Keratinocyte (primary cell): ENCODE measurements around the gene QPRT. TPM values are rescaled to one million over a fixed set of nuclear protein-coding genes. Genes with fewer than 3 reads are reported as not detected.

Source experiments
- DNase-seq: peaks from one replicate; pipeline ENCODE4 v3.0.0-alpha.2; 2011; ENCODE audit warnings: low read depth, missing footprints, low spot score
- FAIRE-seq: peaks from 2 replicates; lab custom pipeline; 2011; peaks lifted over from hg19 to GRCh38; lab: Jason Lieb, UNC
- H2AFZ ChIP-seq: 2 replicates; pipeline ENCODE4 v1.6.0; 2012; ENCODE audit warnings: low read length, control low read depth, inconsistent platforms; ENCODE audit not compliant: control insufficient read depth
- H3K27ac ChIP-seq: 2 replicates; pipeline ENCODE4 v1.5.1; 2011; ENCODE audit warnings: low read length; ENCODE audit not compliant: control insufficient read depth, insufficient read depth
- H3K27me3 ChIP-seq: 3 replicates; pipeline ENCODE4 v1.6.0; 2011; ENCODE audit warnings: low read length; ENCODE audit not compliant: control insufficient read depth, insufficient read depth; ENCODE audit errors: extremely low read depth
- H3K36me3 ChIP-seq, 2 experiments: 2 replicates in 1 of 2; 3 replicates in 1 of 2; pipeline ENCODE4 v1.5.1; 2011; ENCODE audit warnings: low read length in 2 of 2, mild to moderate bottlenecking in 1 of 2; ENCODE audit not compliant: control insufficient read depth in 2 of 2, insufficient read depth in 2 of 2; ENCODE audit errors: extremely low read depth in 1 of 2
- H3K4me1 ChIP-seq: 3 replicates; pipeline ENCODE4 v1.5.1; 2011; ENCODE audit warnings: low read length; ENCODE audit not compliant: control insufficient read depth, insufficient read depth; ENCODE audit errors: extremely low read depth
- H3K4me2 ChIP-seq: 3 replicates; pipeline ENCODE4 v1.6.0; 2011; ENCODE audit warnings: low read depth, low read length; ENCODE audit not compliant: control insufficient read depth, insufficient read depth; ENCODE audit errors: extremely low read depth
- H3K4me3 ChIP-seq, 3 experiments: fragments of 200-600 bp in 1 of 3; sonication (generic) in 1 of 3; 2 replicates in 2 of 3; 3 replicates in 1 of 3; pipeline ENCODE4 v1.5.1; 2011 to 2016; ENCODE audit warnings: low read length in 3 of 3, mild to moderate bottlenecking in 3 of 3, control low read depth in 2 of 3, inconsistent platforms in 1 of 3, low read depth in 1 of 3, mixed read lengths in 1 of 3, mixed run types in 1 of 3, moderate library complexity in 1 of 3; ENCODE audit not compliant: control insufficient read depth in 2 of 3, insufficient read depth in 2 of 3; ENCODE audit errors: extremely low read depth in 1 of 3
- H3K79me2 ChIP-seq: 2 replicates; pipeline ENCODE4 v1.6.0; 2012; ENCODE audit warnings: low read length; ENCODE audit not compliant: control insufficient read depth, insufficient read depth
- H3K9ac ChIP-seq: 3 replicates; pipeline ENCODE4 v1.6.0; 2011; ENCODE audit warnings: low read length; ENCODE audit not compliant: control insufficient read depth, insufficient read depth; ENCODE audit errors: extremely low read depth
- H3K9me1 ChIP-seq: 3 replicates; pipeline ENCODE4 v1.6.0; 2011; ENCODE audit warnings: low read length; ENCODE audit not compliant: control insufficient read depth, insufficient read depth; ENCODE audit errors: extremely low read depth
- H3K9me3 ChIP-seq: 2 replicates; pipeline ENCODE4 v1.5.1; 2012; ENCODE audit warnings: low read depth, low read length; ENCODE audit not compliant: control insufficient read depth
- H4K20me1 ChIP-seq: 3 replicates; pipeline ENCODE4 v1.6.0; 2011; ENCODE audit warnings: low read length; ENCODE audit not compliant: control insufficient read depth, insufficient read depth; ENCODE audit errors: extremely low read depth
- CTCF ChIP-seq, 3 experiments: IDR thresholded peaks in 1 of 3; conservative IDR thresholded peaks in 1 of 3; optimal IDR thresholded peaks in 1 of 3; 2 replicates in 2 of 3; 3 replicates in 1 of 3; pipeline versions ENCODE3 to v1.5.1; 2011; ENCODE audit warnings: low read length in 3 of 3, mild to moderate bottlenecking in 3 of 3, moderate library complexity in 2 of 3, control low read depth in 1 of 3, inconsistent platforms in 1 of 3; ENCODE audit not compliant: insufficient read depth in 2 of 3; ENCODE audit errors: extremely low read depth in 1 of 3
- EZH2 ChIP-seq: IDR thresholded peaks from one replicate; pipeline ENCODE4 v1.6.1; 2012; ENCODE audit warnings: inconsistent platforms, mild to moderate bottlenecking, low read length, moderate library complexity
- dilution Hi-C: fragments of 300-500 bp; cut with MboI; formaldehyde crosslinking; loops from one replicate; pipeline ENCODE4 v1.7.0; 2020; ENCODE audit warnings: low sequenced_read_pairs; ENCODE audit not compliant: extremely low pct_ligation_motif_present
- polyA plus RNA-seq, 5 experiments: library from polyadenylated mRNA; depleted of rRNA in 3 of 5; stranded (reverse) in 3 of 5; stranded (forward) in 1 of 5; unstranded in 1 of 5; fragments of >200 nt; gene quantifications; 1 replicate in 1 of 5; 2 replicates in 3 of 5; 3 replicates in 1 of 5; pipeline versions ENCODE4 v1.2.1 to v1.2.3, GENCODE V29; 2011 to 2012; ENCODE audit warnings: missing spikeins in 2 of 5, low read depth in 1 of 5, low replicate concordance in 1 of 5

The QPRT gene
- polyA plus RNA-seq, 1 donor (not counting 4 experiments of a cell fraction or from before 2014, with no cell fraction given): 8.8 TPM

DNA sequence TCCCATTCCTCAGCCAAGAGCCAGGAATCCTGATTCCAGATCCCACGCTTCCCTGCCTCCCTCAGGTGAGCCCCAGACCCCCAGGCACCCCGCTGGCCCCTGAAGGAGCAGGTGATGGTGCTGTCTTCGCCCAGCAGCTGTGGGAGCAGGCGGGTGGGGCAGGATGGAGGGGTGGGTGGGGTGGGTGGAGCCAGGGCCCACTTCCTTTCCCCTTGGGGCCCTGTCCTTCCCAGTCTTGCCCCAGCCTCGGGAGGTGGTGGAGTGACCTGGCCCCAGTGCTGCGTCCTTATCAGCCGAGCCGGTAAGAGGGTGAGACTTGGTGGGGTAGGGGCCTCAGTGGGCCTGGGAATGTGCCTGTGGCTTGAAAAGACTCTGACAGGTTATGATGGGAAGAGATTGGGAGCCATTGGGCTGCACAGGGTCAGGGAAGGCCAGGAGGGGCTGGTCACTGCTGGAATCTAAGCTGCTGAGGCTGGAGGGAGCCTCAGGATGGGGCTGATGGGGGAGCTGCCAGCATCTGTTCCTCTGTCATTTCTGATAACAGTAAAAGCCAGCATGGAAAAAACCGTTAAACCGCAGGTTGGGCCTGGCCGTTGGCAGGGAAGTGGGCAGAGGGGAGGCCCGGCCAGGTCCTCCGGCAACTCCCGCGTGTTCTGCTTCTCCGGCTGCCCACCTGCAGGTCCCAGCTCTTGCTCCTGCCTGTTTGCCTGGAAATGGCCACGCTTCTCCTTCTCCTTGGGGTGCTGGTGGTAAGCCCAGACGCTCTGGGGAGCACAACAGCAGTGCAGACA is 15.8 kb upstream of the QPRT start, which contains the start of gene SPN:
SPN (plus strand) TSS at position 232 of the 791 bp plus-strand sequence; CDS start at position 714, 482 bp downstream.
- no peak within 1 kb of the TSS for H3K27ac ChIP-seq
- no peaks in the 10 kb centered on the region for H4K20me1 ChIP-seq
- no peak within 1 kb of the TSS for H3K4me3 ChIP-seq
- TF ChIP-seq EZH2 (no peak), CTCF (optimal IDR thresholded peaks at IDR 0.05 in 1 of 3, IDR thresholded peaks at IDR 0.05 in 1 of 3, conservative IDR thresholded peaks at IDR 0.05 in 1 of 3; ENCODE audit: extremely low read depth in 1 of 3, insufficient read depth in 2 of 3, low read length in 3 of 3) (no peak)
- H3K4me2 ChIP-seq: no peak within 1 kb of the TSS
- H3K27me3 ChIP-seq: peaks cover 5% of the 10 kb centered on the region
- no peaks in the 10 kb centered on the region for H3K36me3 ChIP-seq
- no peak within 1 kb of the TSS for H3K9ac ChIP-seq
- no peaks in the 10 kb centered on the region for H3K9me3 ChIP-seq
- dilution Hi-C loops: no loop called here
- no peak within 1 kb of the TSS for H2AFZ ChIP-seq
- no peaks in the 10 kb centered on the region for H3K4me1 ChIP-seq
- H3K79me2 ChIP-seq: no peaks in the 10 kb centered on the region
- no peaks in the 10 kb centered on the region for H3K9me1 ChIP-seq
- no peak for FAIRE-seq
- no peak for DNase-seq

DNA sequence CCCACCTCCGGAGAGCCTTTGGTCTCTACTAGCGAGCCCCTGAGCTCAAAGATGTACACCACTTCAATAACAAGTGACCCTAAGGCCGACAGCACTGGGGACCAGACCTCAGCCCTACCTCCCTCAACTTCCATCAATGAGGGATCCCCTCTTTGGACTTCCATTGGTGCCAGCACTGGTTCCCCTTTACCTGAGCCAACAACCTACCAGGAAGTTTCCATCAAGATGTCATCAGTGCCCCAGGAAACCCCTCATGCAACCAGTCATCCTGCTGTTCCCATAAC is 15.2 kb upstream of the QPRT start:
- H4K20me1 ChIP-seq: no peaks in the 10 kb centered on the region
- no peaks in the 10 kb centered on the region for H3K36me3 ChIP-seq
- H3K79me2 ChIP-seq: no peaks in the 10 kb centered on the region
- no peak overlapping the region for H3K27ac ChIP-seq
- H2AFZ ChIP-seq: no peak overlapping the region
- no peak overlapping the region for H3K4me3 ChIP-seq
- H3K4me1 ChIP-seq: no peaks in the 10 kb centered on the region
- H3K4me2 ChIP-seq: no peak overlapping the region
- H3K9me3 ChIP-seq: no peaks in the 10 kb centered on the region
- no peak for FAIRE-seq
- dilution Hi-C loops: no loop called here
- H3K27me3 ChIP-seq: peaks cover 5% of the 10 kb centered on the region
- no peak for TF ChIP-seq CTCF (optimal IDR thresholded peaks at IDR 0.05 in 1 of 3, IDR thresholded peaks at IDR 0.05 in 1 of 3, conservative IDR thresholded peaks at IDR 0.05 in 1 of 3; ENCODE audit: extremely low read depth in 1 of 3, insufficient read depth in 2 of 3, low read length in 3 of 3)
- no peak for TF ChIP-seq EZH2
- H3K9me1 ChIP-seq: no peaks in the 10 kb centered on the region
- H3K9ac ChIP-seq: no peak overlapping the region
- DNase-seq: no peak
